GM18508 (cell line): ENCODE measurements around the gene SLC6A11.

ENCODE experiments used
- ATAC-seq: cut with Tn5 transposase; IDR thresholded peaks from one replicate; pipeline ENCODE4 v1.9.1; 2021; ENCODE audit warnings: moderate number of reproducible peaks; ENCODE audit not compliant: insufficient read depth, unreplicated experiment

Gene SLC6A11

GRCh38 chr3:10816019-10816862 lies at the start of gene SLC6A11:
Gene SLC6A11 (plus strand): TSS chr3:10816228. CDS start chr3:10816266, 38 bp downstream.
- no peak for ATAC-seq

- ATAC-seq, result no peak
Observed at GRCh38 chr3:10768708-10769394, 47.2 kb upstream of the SLC6A11 start.

- no peak for ATAC-seq
Observed at GRCh38 chr3:10770547-10770946, 45.5 kb upstream of the SLC6A11 start.

- no peak for ATAC-seq
Observed at GRCh38 chr3:10770981-10771380, 45.0 kb upstream of the SLC6A11 start.

- no peak for ATAC-seq
Observed at GRCh38 chr3:10771486-10772270, 44.4 kb upstream of the SLC6A11 start.

GRCh38 chr3:10772271-10773161 lies 43.5 kb upstream of the SLC6A11 start:
- no peak for ATAC-seq

- ATAC-seq, result no peak
Observed at GRCh38 chr3:10774129-10774670, 41.8 kb upstream of the SLC6A11 start.

GRCh38 chr3:10774825-10775224 lies 41.2 kb upstream of the SLC6A11 start:
- ATAC-seq, result no peak

- no peak for ATAC-seq
Observed at GRCh38 chr3:10775259-10775658, 40.8 kb upstream of the SLC6A11 start.

GRCh38 chr3:10775828-10776227 lies 40.2 kb upstream of the SLC6A11 start:
- ATAC-seq, result no peak

GRCh38 chr3:10777627-10778026 lies 38.4 kb upstream of the SLC6A11 start:
- ATAC-seq, result no peak

- ATAC-seq, result no peak
Observed at GRCh38 chr3:10778492-10779292, 37.3 kb upstream of the SLC6A11 start.

- ATAC-seq, result no peak
Observed at GRCh38 chr3:10779293-10779805, 36.7 kb upstream of the SLC6A11 start.

- no peak for ATAC-seq
Observed at GRCh38 chr3:10780243-10780642, 35.8 kb upstream of the SLC6A11 start.

- no peak for ATAC-seq
Observed at GRCh38 chr3:10780922-10781321, 35.1 kb upstream of the SLC6A11 start.

- ATAC-seq, result no peak
Observed at GRCh38 chr3:10781981-10782380, 34.0 kb upstream of the SLC6A11 start.

GRCh38 chr3:10783360-10784351 lies 32.4 kb upstream of the SLC6A11 start:
- ATAC-seq, result no peak
